K562 (cell line): ENCODE data around the gene SOWAHC.

Source experiments
- ATF7 ChIP-seq: fragments of 450-650 bp; IDR thresholded peaks from 2 replicates; pipeline ENCODE4 v1.7.1; 2014; ENCODE audit warnings: mild to moderate bottlenecking, moderate library complexity
- ELF2 ChIP-seq: fragments of 250-450 bp; sonication (Bioruptor Pico); IDR thresholded peaks from 2 replicates; pipeline ENCODE4 v1.5.0; 2021; ENCODE audit warnings: mild to moderate bottlenecking
- GABPA ChIP-seq: fragments of 200-800 bp; sonication (Bioruptor generic); conservative IDR thresholded peaks from 2 replicates; pipeline ENCODE4 v1.6.1; 2016; ENCODE audit warnings: low read depth, missing genetic modification characterization, missing compliant biosample characterization
- SETDB1 ChIP-seq: IDR thresholded peaks from one replicate; pipeline ENCODE4 v1.6.1; 2012; ENCODE audit warnings: low read length, control low read depth, inconsistent platforms
- SRF ChIP-seq, 2 experiments: fragments of 250-450, 450-650 bp in 1 of 2; sonication (Bioruptor Pico) in 1 of 2; sonication (generic) in 1 of 2; formaldehyde crosslinking; IDR thresholded peaks; 2 replicates each; pipeline versions ENCODE4 v1.5.0 to v1.5.1; 2020 to 2022; ENCODE audit warnings: mild to moderate bottlenecking in 1 of 2, missing genetic modification reagents in 1 of 2
- TF ChIP-seq, protein P1 (sequence below), 3 experiments: IDR thresholded peaks in 2 of 3; conservative IDR thresholded peaks in 1 of 3; 2 replicates each; pipeline ENCODE4 v1.5.1; 2011 to 2012; ENCODE audit warnings: low read length in 3 of 3, mild to moderate bottlenecking in 3 of 3, control low read depth in 2 of 3, improper control_type of control experiment in 1 of 3, inconsistent platforms in 1 of 3, low read depth in 1 of 3, mixed read lengths in 1 of 3, moderate library complexity in 1 of 3; ENCODE audit not compliant: insufficient read depth in 2 of 3

DNA sequence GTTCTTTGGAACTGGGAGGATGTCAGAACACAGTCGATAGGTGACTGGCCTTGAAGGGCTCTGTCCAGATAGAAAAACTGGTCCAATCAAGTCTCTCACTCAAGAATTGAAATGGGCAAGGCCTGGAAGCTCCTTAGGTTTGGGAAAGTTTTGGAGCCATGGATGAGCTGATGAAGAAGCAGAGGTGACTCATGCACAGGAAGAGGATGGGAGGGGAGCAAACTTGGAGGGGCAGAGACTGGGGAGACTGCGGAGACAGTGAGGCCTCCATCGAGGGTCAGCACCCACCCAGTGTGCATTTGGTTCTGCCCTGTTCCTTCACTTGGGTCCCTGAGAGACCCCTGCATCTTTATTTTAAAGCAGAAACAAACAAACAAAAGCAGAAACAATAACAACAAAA, 41.1 kb downstream of the SOWAHC start:
- TF ChIP-seq ATF7 (no peak), SETDB1 (no peak), ELF2 (no peak), SRF (CRISPR knock-in tag; IDR thresholded peaks at IDR 0.05) (no peak), GABPA (tag) (no peak)
- TF ChIP-seq, protein P1, sequence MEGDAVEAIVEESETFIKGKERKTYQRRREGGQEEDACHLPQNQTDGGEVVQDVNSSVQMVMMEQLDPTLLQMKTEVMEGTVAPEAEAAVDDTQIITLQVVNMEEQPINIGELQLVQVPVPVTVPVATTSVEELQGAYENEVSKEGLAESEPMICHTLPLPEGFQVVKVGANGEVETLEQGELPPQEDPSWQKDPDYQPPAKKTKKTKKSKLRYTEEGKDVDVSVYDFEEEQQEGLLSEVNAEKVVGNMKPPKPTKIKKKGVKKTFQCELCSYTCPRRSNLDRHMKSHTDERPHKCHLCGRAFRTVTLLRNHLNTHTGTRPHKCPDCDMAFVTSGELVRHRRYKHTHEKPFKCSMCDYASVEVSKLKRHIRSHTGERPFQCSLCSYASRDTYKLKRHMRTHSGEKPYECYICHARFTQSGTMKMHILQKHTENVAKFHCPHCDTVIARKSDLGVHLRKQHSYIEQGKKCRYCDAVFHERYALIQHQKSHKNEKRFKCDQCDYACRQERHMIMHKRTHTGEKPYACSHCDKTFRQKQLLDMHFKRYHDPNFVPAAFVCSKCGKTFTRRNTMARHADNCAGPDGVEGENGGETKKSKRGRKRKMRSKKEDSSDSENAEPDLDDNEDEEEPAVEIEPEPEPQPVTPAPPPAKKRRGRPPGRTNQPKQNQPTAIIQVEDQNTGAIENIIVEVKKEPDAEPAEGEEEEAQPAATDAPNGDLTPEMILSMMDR (IDR thresholded peaks at IDR 0.05 in 2 of 3, conservative IDR thresholded peaks at IDR 0.05 in 1 of 3; ENCODE audit: insufficient read depth in 2 of 3, low read depth in 1 of 3, low read length in 3 of 3) = no peak
